D721Med (cell line): ENCODE data around the gene EPHB6.

Source experiments
- DNase-seq: peaks from one replicate; pipeline ENCODE4 v3.0.0; 2011; ENCODE audit warnings: low spot score; ENCODE audit not compliant: insufficient read length
- FAIRE-seq: peaks from 2 replicates; lab custom pipeline; 2011; peaks lifted over from hg19 to GRCh38; lab: Jason Lieb, UNC
- CTCF ChIP-seq: IDR thresholded peaks from 2 replicates; pipeline ENCODE4 v1.5.1; 2012; ENCODE audit warnings: mild to moderate bottlenecking, control low read depth; ENCODE audit not compliant: insufficient read depth; ENCODE audit errors: missing control alignments

Gene EPHB6

GRCh38 chr7:142884286-142884640 is 29.4 kb downstream of the EPHB6 start:
- TF ChIP-seq CTCF = no peak
- FAIRE-seq (no peak), DNase-seq (no peak)

GRCh38 chr7:142885311-142886230 is 30.7 kb downstream of the EPHB6 start, which contains the start of gene TRPV6:
TSS of gene TRPV6 (minus strand) at chr7:142885745.
- DNase-seq = no peak
- no peak for TF ChIP-seq CTCF
- FAIRE-seq = no peak

DNA sequence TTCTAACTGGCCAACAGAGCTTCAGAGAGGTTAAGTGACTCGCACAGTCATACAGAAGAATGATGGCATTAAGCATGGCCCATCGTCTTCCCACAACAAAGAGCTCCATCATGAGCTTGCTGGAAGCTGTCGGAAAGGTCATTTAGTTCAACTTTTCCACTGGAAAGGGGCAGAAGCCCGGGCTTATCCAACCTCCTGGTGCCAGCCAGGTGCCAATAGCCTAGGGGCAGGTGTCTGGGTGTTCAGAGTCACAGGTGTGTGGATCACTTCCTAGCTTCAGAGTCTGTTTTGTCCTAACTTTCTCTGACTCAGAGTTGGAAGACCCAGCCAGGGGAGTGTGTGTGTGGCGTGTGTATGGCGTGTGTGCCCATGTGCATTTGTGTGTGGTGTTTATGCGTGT is 32.0 kb downstream of the EPHB6 start:
- TF ChIP-seq CTCF = no peak
- DNase-seq (no peak), FAIRE-seq (no peak)

GRCh38 chr7:142887282-142888015 is 32.6 kb downstream of the EPHB6 start:
- DNase-seq (no peak), FAIRE-seq (no peak)
- no peak for TF ChIP-seq CTCF

DNA sequence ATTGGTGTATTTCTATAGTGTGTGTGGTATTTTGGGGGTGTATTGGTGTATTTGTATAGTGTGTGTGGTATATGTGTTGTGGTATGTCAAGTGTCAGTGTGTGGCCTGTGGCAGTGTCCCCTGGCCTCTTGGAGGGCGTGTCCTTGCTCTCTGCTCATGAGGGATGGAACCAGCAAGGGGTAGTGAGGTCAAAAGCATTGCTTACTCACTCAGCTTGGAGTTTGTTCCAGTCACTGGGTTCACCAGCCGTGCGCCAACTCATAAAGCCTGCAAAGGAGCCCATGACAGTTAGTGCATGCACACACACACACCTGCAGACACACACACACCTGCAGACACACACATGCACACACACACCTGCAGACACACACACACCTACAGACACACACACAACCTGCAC is 34.9 kb downstream of the EPHB6 start:
- no peak for TF ChIP-seq CTCF
- no peak for DNase-seq
- no peak for FAIRE-seq

- DNase-seq = no peak
- no peak for TF ChIP-seq CTCF
- no peak for FAIRE-seq
Observed at GRCh38 chr7:142890874-142891485, 36.1 kb downstream of the EPHB6 start.
